ENCODE results near the gene PUSL1. TPM values are rescaled to one million over a fixed set of nuclear protein-coding genes. Genes with fewer than 3 reads are reported as not detected.

The PUSL1 gene
- total RNA-seq, 1 donor: 12.6 TPM

DNA sequence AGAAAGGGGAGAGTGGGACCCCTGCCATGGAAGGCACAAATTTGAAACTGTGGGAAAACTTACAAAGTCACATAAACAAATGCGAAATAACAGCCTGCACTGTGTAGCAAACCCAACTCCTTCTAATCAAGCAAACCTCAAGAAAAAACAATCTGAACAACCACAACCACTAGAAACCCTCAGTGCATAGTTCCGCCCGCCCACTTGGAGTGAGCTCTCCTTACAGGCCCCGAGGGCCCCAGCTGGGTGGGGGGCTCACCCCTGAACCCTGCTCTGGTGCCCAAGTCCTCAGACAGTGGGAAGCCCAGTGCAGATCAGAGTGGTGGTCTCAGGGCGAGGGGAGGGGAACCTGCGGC, 50.9 kb downstream of the PUSL1 start:
- Histone ChIP-seq H3K27me3 (ENCODE audit: insufficient read depth, low read length) (peaks cover 4% of the 10 kb centered on the region), H3K4me3 (ENCODE audit: low read length) (no peak overlapping the region), H3K9me3 (ENCODE audit: low read depth, low read length) (no peaks in the 10 kb centered on the region), H3K4me1 (ENCODE audit: insufficient read depth, low read length) (peaks cover 17% of the 10 kb centered on the region)

- H3K9me3 ChIP-seq (ENCODE audit: low read depth, low read length): no peaks in the 10 kb centered on the region
- no peaks in the 10 kb centered on the region for H3K27me3 ChIP-seq (ENCODE audit: insufficient read depth, low read length)
- H3K4me3 ChIP-seq (ENCODE audit: low read length): no peak overlapping the region
- H3K4me1 ChIP-seq (ENCODE audit: insufficient read depth, low read length): peaks cover 13% of the 10 kb centered on the region
Measured at GRCh38 chr1:1359664-1360468, 51.5 kb downstream of the PUSL1 start.

GRCh38 chr1:1360506-1361169, 52.2 kb downstream of the PUSL1 start:
- Histone ChIP-seq H3K9me3 (ENCODE audit: low read depth, low read length) (no peaks in the 10 kb centered on the region), H3K4me3 (ENCODE audit: low read length) (no peak overlapping the region), H3K27me3 (ENCODE audit: insufficient read depth, low read length) (no peaks in the 10 kb centered on the region), H3K4me1 (ENCODE audit: insufficient read depth, low read length) (peaks cover 13% of the 10 kb centered on the region)

Other genes starting within 250 kb of the PUSL1 start
- gene RNF223, start 234.3 kb upstream of the PUSL1 start, total RNA-seq: not detected
- 9.6 TPM for gene C1orf159, start 192.5 kb upstream of the PUSL1 start, total RNA-seq
- 0.42 TPM for gene TTLL10, start 134.7 kb upstream of the PUSL1 start, total RNA-seq
- gene TNFRSF18, start 102.0 kb upstream of the PUSL1 start, total RNA-seq: 1.2 TPM
- gene TNFRSF4, start 94.4 kb upstream of the PUSL1 start, total RNA-seq: 3.3 TPM
- 50.0 TPM for gene SDF4, start 76.6 kb upstream of the PUSL1 start, total RNA-seq
- gene B3GALT6, start 76.4 kb upstream of the PUSL1 start, total RNA-seq: 5.9 TPM
- 1.6 TPM for gene C1QTNF12, start 61.9 kb upstream of the PUSL1 start, total RNA-seq
- 26.9 TPM for gene UBE2J2, start 34.7 kb upstream of the PUSL1 start, total RNA-seq
- 2.6 TPM for gene SCNN1D, start 28.2 kb upstream of the PUSL1 start, total RNA-seq
- 16.8 TPM for gene ACAP3, start 667 bp upstream of the PUSL1 start, total RNA-seq
- gene INTS11, start 16.1 kb downstream of the PUSL1 start, total RNA-seq: 51.2 TPM
- gene CPTP, start 16.2 kb downstream of the PUSL1 start, total RNA-seq: 8.5 TPM
- 0.94 TPM for gene TAS1R3, start 22.7 kb downstream of the PUSL1 start, total RNA-seq
- gene DVL1, start 40.8 kb downstream of the PUSL1 start, total RNA-seq: 17.9 TPM
- 1.6 TPM for gene MXRA8, start 50.0 kb downstream of the PUSL1 start, total RNA-seq
- gene AURKAIP1, start 66.6 kb downstream of the PUSL1 start, total RNA-seq: 27.8 TPM
- 127 TPM for gene CCNL2, start 90.7 kb downstream of the PUSL1 start, total RNA-seq
- 39.5 TPM for gene MRPL20, start 98.7 kb downstream of the PUSL1 start, total RNA-seq
- gene ANKRD65, start 112.7 kb downstream of the PUSL1 start, total RNA-seq: not detected
- 0.10 TPM for gene VWA1, start 127.1 kb downstream of the PUSL1 start, total RNA-seq
- 0.63 TPM for gene ATAD3C, start 141.1 kb downstream of the PUSL1 start, total RNA-seq
- 11.5 TPM for gene ATAD3B, start 163.2 kb downstream of the PUSL1 start, total RNA-seq
- 4.9 TPM for gene ATAD3A, start 203.6 kb downstream of the PUSL1 start, total RNA-seq
- not detected for gene TMEM240, start 232.0 kb downstream of the PUSL1 start, total RNA-seq